B cell (primary cell): ENCODE measurements around the gene TSC22D2.

Experiments
- CTCF ChIP-seq: fragments of 200-600 bp; IDR thresholded peaks from one replicate; pipeline ENCODE4 v1.8.0; 2022; ENCODE audit warnings: antibody characterized with exemption, mild to moderate bottlenecking
- EZH2 ChIP-seq: IDR thresholded peaks from 2 replicates; pipeline ENCODE4 v1.6.1; 2012; ENCODE audit warnings: borderline replicate concordance, low read depth, mild to moderate bottlenecking, moderate library complexity, low read length; ENCODE audit not compliant: insufficient read depth, poor library complexity, severe bottlenecking

- TF ChIP-seq CTCF (no peak), EZH2 (no peak)
Observed at GRCh38 chr3:150443331-150443741, 35.2 kb downstream of the TSC22D2 start.
